Stomach (tissue), 4 donors: ENCODE measurements around the gene AUTS2.

Experiments used
- CTCF ChIP-seq, 7 experiments: fragments of 450-650 bp in 4 of 7; fragments of 200-600 bp in 3 of 7; sonication (generic) in 3 of 7; IDR thresholded peaks; one replicate each; pipeline ENCODE4 v1.5.1; 2016 to 2019; ENCODE audit warnings: antibody characterized with exemption in 7 of 7, control low read depth in 2 of 7, mild to moderate bottlenecking in 1 of 7
- POLR2A ChIP-seq, 4 donors: fragments of 450-650 bp; IDR thresholded peaks; one replicate each; pipeline ENCODE4 v1.6.1; 2016; ENCODE audit warnings: antibody characterized with exemption in 4 of 4, control low read depth in 2 of 4, mild to moderate bottlenecking in 1 of 4, moderate library complexity in 1 of 4
- POLR2AphosphoS5 ChIP-seq, 3 donors: sonication (generic); formaldehyde crosslinking; IDR thresholded peaks; one replicate each; pipeline ENCODE4 v1.6.1; 2016; ENCODE audit warnings: antibody characterized with exemption in 3 of 3

GRCh38 chr7:69761290-69761922 is 163.1 kb downstream of the AUTS2 start:
- TF ChIP-seq CTCF (IDR thresholded peaks at IDR 0.05) (no peak), POLR2A (IDR thresholded peaks at IDR 0.05) (no peak), POLR2AphosphoS5 (IDR thresholded peaks at IDR 0.05) (no peak)
